ENCODE measurements around the gene ZNF516. TPM values are rescaled to one million over a fixed set of nuclear protein-coding genes. Genes with fewer than 3 reads are reported as not detected.

ZNF516 gene
- total RNA-seq, 1 experiment from 2014 or later, result 28.3 TPM

DNA sequence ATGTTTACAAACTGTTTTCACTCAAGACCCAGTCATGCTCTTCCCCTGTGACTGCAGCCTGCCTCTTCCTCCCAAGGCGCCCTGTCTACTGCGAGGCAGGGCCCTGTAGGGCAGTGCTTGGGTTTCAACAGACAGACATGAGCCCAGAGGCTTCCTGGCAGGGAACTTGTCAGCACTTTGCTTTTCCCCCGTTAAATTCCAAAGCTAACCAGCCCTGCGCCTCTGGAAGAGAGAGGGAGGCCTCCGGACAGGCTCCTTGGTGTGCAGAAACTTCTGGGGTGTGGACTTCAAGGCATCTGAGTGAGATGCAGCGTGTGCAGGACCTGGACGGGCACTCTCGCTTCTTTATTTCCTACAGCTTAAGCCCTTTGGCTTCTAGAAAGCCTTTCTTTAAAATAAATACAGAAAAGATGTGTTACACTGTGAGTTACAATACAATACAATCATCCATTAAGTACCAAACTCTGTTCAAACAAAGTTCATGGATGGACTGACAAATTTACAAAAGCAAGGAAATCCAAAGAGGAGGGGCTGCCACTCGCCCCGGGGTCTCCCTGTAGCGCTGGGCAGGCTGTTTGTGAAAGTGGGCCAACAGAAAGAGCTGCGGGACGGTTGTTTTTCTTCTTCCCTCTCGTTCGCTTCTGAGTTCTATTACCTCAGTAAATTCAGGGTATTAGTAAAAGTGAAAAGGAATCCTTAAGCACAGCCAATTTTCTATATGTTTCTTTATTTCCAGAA, 8.8 kb upstream of the ZNF516 start:
- no peaks in the 10 kb centered on the region for H3K4me1 Mint-ChIP-seq (ENCODE audit: insufficient read depth, unreplicated experiment)

DNA sequence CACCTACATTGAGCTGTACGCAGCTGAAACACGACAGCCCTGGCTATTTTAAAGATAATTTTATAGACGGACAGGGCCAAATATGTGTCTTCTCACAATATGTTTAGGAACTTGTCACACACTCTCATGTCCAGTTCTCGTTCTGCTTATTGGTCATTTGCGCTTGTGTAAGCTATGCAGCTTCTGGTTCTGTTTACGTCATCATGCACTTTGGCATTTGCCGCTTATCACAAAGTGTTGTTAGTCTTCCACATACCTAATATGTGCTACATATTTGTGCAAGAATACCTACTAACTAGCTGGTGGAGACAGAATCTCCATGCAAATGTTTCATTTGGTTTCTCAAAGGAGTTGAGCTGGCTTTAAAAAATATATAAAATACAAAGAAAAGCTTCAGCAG, 7.5 kb upstream of the ZNF516 start:
- TF ChIP-seq, protein P1, sequence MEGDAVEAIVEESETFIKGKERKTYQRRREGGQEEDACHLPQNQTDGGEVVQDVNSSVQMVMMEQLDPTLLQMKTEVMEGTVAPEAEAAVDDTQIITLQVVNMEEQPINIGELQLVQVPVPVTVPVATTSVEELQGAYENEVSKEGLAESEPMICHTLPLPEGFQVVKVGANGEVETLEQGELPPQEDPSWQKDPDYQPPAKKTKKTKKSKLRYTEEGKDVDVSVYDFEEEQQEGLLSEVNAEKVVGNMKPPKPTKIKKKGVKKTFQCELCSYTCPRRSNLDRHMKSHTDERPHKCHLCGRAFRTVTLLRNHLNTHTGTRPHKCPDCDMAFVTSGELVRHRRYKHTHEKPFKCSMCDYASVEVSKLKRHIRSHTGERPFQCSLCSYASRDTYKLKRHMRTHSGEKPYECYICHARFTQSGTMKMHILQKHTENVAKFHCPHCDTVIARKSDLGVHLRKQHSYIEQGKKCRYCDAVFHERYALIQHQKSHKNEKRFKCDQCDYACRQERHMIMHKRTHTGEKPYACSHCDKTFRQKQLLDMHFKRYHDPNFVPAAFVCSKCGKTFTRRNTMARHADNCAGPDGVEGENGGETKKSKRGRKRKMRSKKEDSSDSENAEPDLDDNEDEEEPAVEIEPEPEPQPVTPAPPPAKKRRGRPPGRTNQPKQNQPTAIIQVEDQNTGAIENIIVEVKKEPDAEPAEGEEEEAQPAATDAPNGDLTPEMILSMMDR (IDR thresholded peaks at IDR 0.05; ENCODE audit: unreplicated experiment), result no peak
- POLR2A ChIA-PET, result interaction anchor here (1.0 to 1.2 kb wide), 2 partner anchors 9 to 17 kb away, joined by 3 read pairs; no protein-coding TSS in a partner anchor
- DNase-seq (ENCODE audit: unreplicated experiment), result no peak
- no peaks in the 10 kb centered on the region for H3K9me3 Mint-ChIP-seq (ENCODE audit: unreplicated experiment)
- no peaks in the 10 kb centered on the region for H3K4me1 Mint-ChIP-seq (ENCODE audit: insufficient read depth, unreplicated experiment)
- no peaks in the 10 kb centered on the region for H3K36me3 Mint-ChIP-seq (ENCODE audit: insufficient read depth, unreplicated experiment)
- no peak overlapping the region for H3K4me3 Mint-ChIP-seq (ENCODE audit: unreplicated experiment)
- no peak overlapping the region for H3K27ac Mint-ChIP-seq (ENCODE audit: low read depth, unreplicated experiment)
- intact Hi-C loops (cut with micrococcal nuclease), result no loop called here
- no peaks in the 10 kb centered on the region for H3K27me3 Mint-ChIP-seq (ENCODE audit: insufficient read depth, unreplicated experiment)
- no TSS peak for BruUV-seq (replicated peaks)
- CTCF ChIA-PET, result interaction anchor here (0.6 to 1.1 kb wide), 5 partner anchors 9 to 188 kb away, joined by 3 to 4 read pairs (median 4); no protein-coding TSS in a partner anchor

More for the DNA sequence above, 8.8 kb upstream of the ZNF516 start:
- ChIA-PET POLR2A (no interaction called here), CTCF (no interaction called here)
- Mint-ChIP-seq H3K36me3 (ENCODE audit: insufficient read depth, unreplicated experiment) (no peaks in the 10 kb centered on the region), H3K4me3 (ENCODE audit: unreplicated experiment) (no peak overlapping the region), H3K27me3 (ENCODE audit: insufficient read depth, unreplicated experiment) (no peaks in the 10 kb centered on the region), H3K27ac (ENCODE audit: low read depth, unreplicated experiment) (no peak overlapping the region), H3K9me3 (ENCODE audit: unreplicated experiment) (no peaks in the 10 kb centered on the region)
- no TSS peak for BruUV-seq (replicated peaks)
- DNase-seq (ENCODE audit: unreplicated experiment), result no peak
- TF ChIP-seq, protein P1 (IDR thresholded peaks at IDR 0.05; ENCODE audit: unreplicated experiment), result no peak
- intact Hi-C loops (cut with micrococcal nuclease), result no loop called here

DNA sequence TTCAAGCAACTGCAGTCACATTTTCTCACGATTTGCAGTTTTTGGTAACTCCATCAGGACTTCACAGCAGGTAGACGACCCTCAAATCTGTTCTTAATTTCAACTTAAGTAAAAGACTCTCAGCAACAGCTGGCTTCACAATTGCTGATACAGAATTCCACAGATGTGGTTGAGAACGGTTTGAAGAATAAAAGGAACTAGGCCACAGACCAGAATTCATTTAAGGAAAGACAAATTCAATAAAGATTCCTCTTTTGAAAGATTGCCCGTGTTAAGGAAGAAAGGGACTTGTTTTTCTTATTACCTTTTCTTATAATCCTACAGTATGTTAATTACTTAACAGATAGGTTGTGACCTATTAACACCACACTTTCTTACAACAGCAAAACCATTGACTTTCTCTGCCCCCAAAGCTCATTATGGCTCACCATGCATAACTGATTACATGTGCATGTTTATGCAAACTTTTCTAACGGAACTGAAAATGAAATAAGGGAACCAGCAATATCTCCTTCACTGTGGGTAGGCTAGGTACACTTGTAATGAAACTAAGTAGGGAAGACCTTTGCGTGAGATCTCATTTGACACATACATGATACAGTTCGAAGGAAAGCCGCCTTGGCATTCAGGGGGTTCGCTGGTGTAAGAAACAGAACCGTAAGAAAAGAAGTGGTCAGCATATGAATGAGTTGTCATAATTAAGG, 4.7 kb upstream of the ZNF516 start:
- CTCF ChIA-PET, result interaction anchor here (1.4 kb wide), 1 partner anchor 120 kb away, joined by 3 read pairs; no protein-coding TSS in a partner anchor
- H3K4me1 Mint-ChIP-seq (ENCODE audit: insufficient read depth, unreplicated experiment), result no peaks in the 10 kb centered on the region
- BruUV-seq (replicated peaks), result no TSS peak

DNA sequence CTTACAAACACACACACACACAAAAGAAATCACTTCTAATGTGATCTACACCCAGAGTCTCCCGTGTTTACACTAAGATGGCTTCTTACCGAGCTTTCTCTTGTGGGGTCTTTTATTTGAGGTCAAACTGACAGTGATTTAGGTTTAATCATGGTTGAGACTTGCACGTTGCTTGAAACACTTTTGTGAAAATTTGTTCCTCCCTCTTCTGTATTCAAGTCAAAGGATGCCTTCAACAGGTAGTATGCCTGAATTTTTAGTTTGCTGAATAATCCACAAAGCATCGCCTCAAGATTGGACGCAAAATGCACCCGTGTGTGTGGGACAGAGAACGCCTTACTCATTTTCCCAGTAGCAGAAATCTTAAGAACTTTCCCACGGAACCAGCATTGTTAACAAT, 4.0 kb upstream of the ZNF516 start:
- H3K4me3 Mint-ChIP-seq (ENCODE audit: unreplicated experiment), result no peak overlapping the region
- H3K4me1 Mint-ChIP-seq (ENCODE audit: insufficient read depth, unreplicated experiment), result no peaks in the 10 kb centered on the region
- BruUV-seq (replicated peaks), result no TSS peak
- POLR2A ChIA-PET, result no interaction called here
- no peaks in the 10 kb centered on the region for H3K27me3 Mint-ChIP-seq (ENCODE audit: insufficient read depth, unreplicated experiment)
- CTCF ChIA-PET, result no interaction called here
- intact Hi-C loops (cut with micrococcal nuclease), result no loop called here
- DNase-seq (ENCODE audit: unreplicated experiment), result no peak
- no peaks in the 10 kb centered on the region for H3K9me3 Mint-ChIP-seq (ENCODE audit: unreplicated experiment)
- TF ChIP-seq, protein P1 (IDR thresholded peaks at IDR 0.05; ENCODE audit: unreplicated experiment), result no peak
- no peaks in the 10 kb centered on the region for H3K36me3 Mint-ChIP-seq (ENCODE audit: insufficient read depth, unreplicated experiment)
- H3K27ac Mint-ChIP-seq (ENCODE audit: low read depth, unreplicated experiment), result no peak overlapping the region

More for the DNA sequence above, 4.7 kb upstream of the ZNF516 start:
- Mint-ChIP-seq H3K27ac (ENCODE audit: low read depth, unreplicated experiment) (no peak overlapping the region), H3K4me3 (ENCODE audit: unreplicated experiment) (no peak overlapping the region), H3K36me3 (ENCODE audit: insufficient read depth, unreplicated experiment) (no peaks in the 10 kb centered on the region), H3K27me3 (ENCODE audit: insufficient read depth, unreplicated experiment) (no peaks in the 10 kb centered on the region), H3K9me3 (ENCODE audit: unreplicated experiment) (no peaks in the 10 kb centered on the region)
- TF ChIP-seq, protein P1 (IDR thresholded peaks at IDR 0.05; ENCODE audit: unreplicated experiment), result no peak
- POLR2A ChIA-PET, result no interaction called here
- intact Hi-C loops (cut with micrococcal nuclease), result no loop called here
- DNase-seq (ENCODE audit: unreplicated experiment), result no peak
